Subcutaneous adipose tissue (tissue), 4 donors: ENCODE data around the gene RNF14. TPM values are rescaled to one million over a fixed set of nuclear protein-coding genes. Genes with fewer than 3 reads are reported as not detected.

Experiments used
- CTCF ChIP-seq: fragments of 450-650 bp; IDR thresholded peaks from one replicate; pipeline ENCODE4 v1.5.1; 2016; ENCODE audit warnings: low read depth, mild to moderate bottlenecking, control low read depth, antibody characterized with exemption, moderate library complexity
- total RNA-seq, 4 donors: library from RNA; depleted of rRNA; stranded (reverse); fragments of >200 nt; gene quantifications; one replicate each; pipeline ENCODE4 v1.1.0, GENCODE V29; 2016

The RNF14 gene
- total RNA-seq, 4 donors from 2014 or later, result 28.1 to 111 (median 63.3) TPM

DNA sequence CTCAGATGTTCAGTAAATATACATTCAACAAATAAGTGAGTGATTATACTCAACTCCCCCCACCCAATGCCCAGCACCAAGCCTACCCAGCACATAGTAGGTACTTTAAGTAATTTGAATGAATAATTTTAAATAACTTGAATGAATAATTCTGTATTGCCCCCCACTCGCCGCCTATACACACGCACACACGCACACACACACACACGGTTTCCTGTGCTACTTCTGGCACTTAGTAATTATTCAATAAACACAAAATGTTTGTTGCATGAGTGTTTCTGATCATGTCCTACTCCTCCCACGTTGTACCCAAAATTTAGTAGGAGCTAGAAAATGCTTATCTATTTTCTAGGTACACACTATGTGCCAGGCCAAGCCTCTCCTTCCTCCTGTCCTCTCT, 27.1 kb upstream of the RNF14 start:
- TF ChIP-seq CTCF, result no peak

DNA sequence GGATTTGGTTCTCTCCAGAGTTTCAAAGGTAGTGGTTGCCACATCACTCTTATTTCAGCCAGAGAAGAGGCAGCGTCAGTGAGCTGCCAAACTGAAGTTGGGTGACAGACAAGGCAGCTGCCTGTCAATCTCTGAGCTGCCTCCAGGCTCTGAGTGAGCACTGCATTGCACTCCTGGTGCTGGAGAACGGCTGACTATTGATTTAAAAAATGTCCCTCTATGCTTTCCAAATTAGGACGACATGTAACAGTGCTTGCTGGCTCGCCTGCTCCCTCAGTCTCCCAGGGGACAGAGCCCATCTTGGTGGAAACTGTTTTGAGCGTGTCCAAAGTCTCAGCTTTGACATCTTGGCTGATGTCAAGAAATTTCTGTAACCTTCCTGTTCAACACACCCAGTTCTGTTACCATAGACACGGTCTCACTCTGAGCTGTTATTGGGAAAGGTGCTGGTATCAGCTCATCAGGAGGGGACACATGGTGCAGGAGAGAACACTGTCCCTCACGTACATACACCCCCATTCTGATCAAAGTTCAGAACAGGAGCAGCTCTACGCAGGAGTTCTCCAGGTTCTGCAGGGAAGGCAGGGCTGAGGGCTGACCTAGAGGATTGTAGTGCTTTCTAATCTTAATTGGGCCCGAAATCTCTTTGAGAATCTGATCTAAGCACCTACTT, 26.6 kb upstream of the RNF14 start:
- TF ChIP-seq CTCF, result no peak

GRCh38 chr5:141944076-141944475, 24.8 kb upstream of the RNF14 start:
- no peak for TF ChIP-seq CTCF

- no peak for TF ChIP-seq CTCF
These were observed 23.3 kb upstream of the RNF14 start for GRCh38 chr5:141945511-141946051.

DNA sequence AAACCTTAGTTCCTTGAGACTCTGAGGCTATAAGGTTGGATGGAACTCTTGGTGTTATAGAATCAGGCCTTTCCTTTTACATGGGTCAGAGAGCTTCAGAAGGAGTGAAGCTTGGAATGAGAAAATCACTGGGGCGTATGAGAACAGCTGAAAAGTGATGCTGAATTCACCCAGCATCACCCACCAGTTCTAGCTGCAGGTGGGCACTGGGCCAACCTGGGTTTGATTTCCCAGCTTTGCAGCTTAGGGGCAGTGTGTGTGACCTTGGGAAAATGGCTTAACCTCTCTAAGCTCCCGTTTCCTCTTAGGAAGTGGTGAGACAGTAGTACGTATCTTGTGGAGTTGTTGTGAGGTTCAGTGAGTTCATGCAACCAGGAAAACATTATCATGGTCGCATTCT, 21.6 kb upstream of the RNF14 start:
- TF ChIP-seq CTCF, result no peak

DNA sequence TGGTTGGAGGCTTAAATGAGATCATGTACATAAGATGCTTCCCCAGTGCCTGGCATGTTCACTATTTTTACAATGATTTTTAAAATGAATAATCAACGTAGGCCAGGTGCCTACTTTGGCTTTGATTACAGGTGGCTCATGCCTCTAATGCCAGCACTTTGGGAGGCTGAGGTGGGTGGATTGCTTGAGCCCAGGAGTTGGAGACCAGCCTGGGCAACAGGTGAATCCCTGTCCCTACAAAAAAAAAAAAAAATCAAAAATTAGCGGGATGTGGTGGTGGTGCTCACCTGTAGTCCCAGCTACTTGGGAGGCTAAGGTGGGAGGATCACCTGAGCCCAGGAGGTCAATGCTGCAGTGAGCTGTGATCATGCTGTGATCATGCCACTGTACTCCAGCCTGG, 20.1 kb upstream of the RNF14 start:
- no peak for TF ChIP-seq CTCF

DNA sequence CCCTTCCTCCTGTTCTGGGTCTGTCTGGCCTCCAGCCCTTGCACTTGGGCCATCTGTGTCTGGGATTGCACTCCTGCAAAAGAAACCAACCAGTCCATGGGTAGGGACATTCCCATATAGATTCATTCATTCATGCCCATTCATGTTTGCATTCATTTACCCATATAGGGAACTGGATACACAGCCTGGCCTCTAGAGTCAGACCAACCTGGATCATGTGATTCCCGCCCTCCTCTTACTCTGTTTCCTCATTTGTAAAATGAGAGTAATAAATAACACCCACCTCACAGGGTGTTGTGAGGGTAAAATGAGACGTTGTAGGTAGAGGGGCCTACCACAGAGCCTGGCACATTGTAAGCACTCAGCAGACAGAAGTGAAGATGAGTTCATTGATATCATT, 19.4 kb upstream of the RNF14 start:
- no peak for TF ChIP-seq CTCF
